PC-3 (cell line): ENCODE data around the gene SLC44A2. TPM values are rescaled to one million over a fixed set of nuclear protein-coding genes. Genes with fewer than 3 reads are reported as not detected.

Experiments
- ATAC-seq: fragments of 200-7000 bp; cut with Tn5 transposase; 2 replicates; pipeline ENCODE4 v1.9.1; 2020; ENCODE audit warnings: mild to moderate bottlenecking, moderate library complexity
- BruUV-seq: library from RNA; stranded (reverse); fragments of 400-500 nt; replicated peaks from 2 replicates; lab custom pipeline; 2021; lab: Mats Ljungman, UMichigan
- CTCF ChIA-PET: fragments of 300-600 bp; sonication (Branson Sonifier 250); formaldehyde crosslinking; loops from one replicate; lab custom pipeline; 2022; ENCODE audit warnings: antibody characterized with exemption; lab: Charles Lee
- POLR2A ChIA-PET: fragments of 300-600 bp; sonication (Branson Sonifier 250); formaldehyde crosslinking; loops from one replicate; lab custom pipeline; 2022; ENCODE audit warnings: antibody characterized with exemption; ENCODE audit not compliant: unreplicated experiment; lab: Charles Lee
- DNase-seq: peaks from one replicate; pipeline ENCODE4 v3.0.0-alpha.2; 2015
- H2AFZ ChIP-seq: fragments of 300-600 bp; sonication (generic); 2 replicates; pipeline ENCODE4 v1.6.0; 2016; ENCODE audit warnings: antibody characterized with exemption, low read length
- H3F3A ChIP-seq: fragments of 300-600 bp; sonication (generic); one replicate; pipeline ENCODE4 v1.6.0; 2017; ENCODE audit warnings: antibody characterized with exemption, low read length, control low read depth, mild to moderate bottlenecking; ENCODE audit not compliant: unreplicated experiment
- H3K27ac ChIP-seq: fragments of 300-600 bp; sonication (generic); 2 replicates; pipeline ENCODE4 v1.5.1; 2016; ENCODE audit warnings: mild to moderate bottlenecking, low read length
- H3K27me3 ChIP-seq: fragments of 300-600 bp; sonication (generic); 2 replicates; pipeline ENCODE4 v1.6.1; 2016; ENCODE audit warnings: low read length, mixed read lengths
- H3K36me3 ChIP-seq: fragments of 300-600 bp; sonication (generic); 2 replicates; pipeline ENCODE4 v1.6.1; 2016; ENCODE audit warnings: low read depth, mixed run types, low read length, mixed read lengths
- H3K4me1 ChIP-seq: fragments of 300-600 bp; sonication (generic); 2 replicates; pipeline ENCODE4 v1.5.1; 2016; ENCODE audit warnings: low read length; ENCODE audit not compliant: insufficient read depth
- H3K4me2 ChIP-seq: fragments of 300-600 bp; sonication (generic); 2 replicates; pipeline ENCODE4 v1.6.0; 2016; ENCODE audit warnings: low read length
- H3K4me3 ChIP-seq: fragments of 300-600 bp; sonication (generic); 2 replicates; pipeline ENCODE4 v1.5.1; 2016; ENCODE audit warnings: mild to moderate bottlenecking, low read length, mixed read lengths
- H3K79me2 ChIP-seq: fragments of 300-600 bp; sonication (generic); 2 replicates; pipeline ENCODE4 v1.6.1; 2017; ENCODE audit warnings: low read length, mixed read lengths
- H3K9ac ChIP-seq: fragments of 300-600 bp; sonication (generic); 2 replicates; pipeline ENCODE4 v1.6.0; 2016; ENCODE audit warnings: mild to moderate bottlenecking, low read length
- H3K9me2 ChIP-seq: fragments of 300-600 bp; sonication (generic); replicated peaks from 2 replicates; pipeline ENCODE4 v1.6.1; 2016; ENCODE audit warnings: mixed run types, low read length, mixed read lengths
- H3K9me3 ChIP-seq: fragments of 300-600 bp; sonication (generic); 2 replicates; pipeline ENCODE4 v1.6.1; 2016; ENCODE audit warnings: low read length, mixed read lengths
- H4K20me1 ChIP-seq: fragments of 300-600 bp; sonication (generic); 2 replicates; pipeline ENCODE4 v1.6.1; 2016; ENCODE audit warnings: low read length, mixed read lengths
- EZH2 ChIP-seq: fragments of 300-600 bp; sonication (generic); IDR thresholded peaks from one replicate; pipeline ENCODE4 v1.6.1; 2017; ENCODE audit warnings: antibody characterized with exemption, mild to moderate bottlenecking, low read length; ENCODE audit not compliant: unreplicated experiment
- EZH2phosphoT487 ChIP-seq: fragments of 300-600 bp; sonication (generic); IDR thresholded peaks from 2 replicates; pipeline ENCODE4 v1.6.1; 2018; ENCODE audit warnings: mild to moderate bottlenecking, antibody characterized with exemption, low read length, borderline replicate concordance
- intact Hi-C: fragments of 100-400 bp; cut with micrococcal nuclease; formaldehyde crosslinking; loops from 2 replicates; pipeline ENCODE4 v1.9.0; 2023
- total RNA-seq: library from RNA; depleted of rRNA; stranded (reverse); fragments of >200 nt; gene quantifications from 2 replicates; pipeline ENCODE4 v1.2.3, GENCODE V29; 2014
- TF ChIP-seq, protein P1 (sequence below): fragments of 300-600 bp; sonication (generic); conservative IDR thresholded peaks from 2 replicates; pipeline ENCODE4 v1.5.1; 2017; ENCODE audit warnings: antibody characterized with exemption, low read depth, mild to moderate bottlenecking, low read length

Gene SLC44A2
- total RNA-seq, 1 experiment from 2014 or later = 63.9 TPM

- H3K4me2 ChIP-seq = no peak overlapping the region
- ATAC-seq (no peak), DNase-seq (no peak)
- BruUV-seq = no TSS peak
- H3K4me1 ChIP-seq = no peaks in the 10 kb centered on the region
- CTCF ChIA-PET = interaction anchor here (2.6 kb wide), 1 partner anchor 62 kb away, joined by 90 read pairs; no protein-coding TSS in a partner anchor
- no peak overlapping the region for H3K9ac ChIP-seq
- H3K79me2 ChIP-seq = no peaks in the 10 kb centered on the region
- intact Hi-C loops = loop anchor here (10.0 kb wide), 1 partner anchor 169 kb away; no protein-coding TSS in a partner anchor
- no peaks in the 10 kb centered on the region for H4K20me1 ChIP-seq
- H3F3A ChIP-seq = no peaks in the 10 kb centered on the region
- H2AFZ ChIP-seq = no peak overlapping the region
- H3K9me3 ChIP-seq = no peaks in the 10 kb centered on the region
- no peaks in the 10 kb centered on the region for H3K27me3 ChIP-seq
- POLR2A ChIA-PET = no interaction called here
- TF ChIP-seq EZH2phosphoT487 = no peak
- TF ChIP-seq, protein P1, sequence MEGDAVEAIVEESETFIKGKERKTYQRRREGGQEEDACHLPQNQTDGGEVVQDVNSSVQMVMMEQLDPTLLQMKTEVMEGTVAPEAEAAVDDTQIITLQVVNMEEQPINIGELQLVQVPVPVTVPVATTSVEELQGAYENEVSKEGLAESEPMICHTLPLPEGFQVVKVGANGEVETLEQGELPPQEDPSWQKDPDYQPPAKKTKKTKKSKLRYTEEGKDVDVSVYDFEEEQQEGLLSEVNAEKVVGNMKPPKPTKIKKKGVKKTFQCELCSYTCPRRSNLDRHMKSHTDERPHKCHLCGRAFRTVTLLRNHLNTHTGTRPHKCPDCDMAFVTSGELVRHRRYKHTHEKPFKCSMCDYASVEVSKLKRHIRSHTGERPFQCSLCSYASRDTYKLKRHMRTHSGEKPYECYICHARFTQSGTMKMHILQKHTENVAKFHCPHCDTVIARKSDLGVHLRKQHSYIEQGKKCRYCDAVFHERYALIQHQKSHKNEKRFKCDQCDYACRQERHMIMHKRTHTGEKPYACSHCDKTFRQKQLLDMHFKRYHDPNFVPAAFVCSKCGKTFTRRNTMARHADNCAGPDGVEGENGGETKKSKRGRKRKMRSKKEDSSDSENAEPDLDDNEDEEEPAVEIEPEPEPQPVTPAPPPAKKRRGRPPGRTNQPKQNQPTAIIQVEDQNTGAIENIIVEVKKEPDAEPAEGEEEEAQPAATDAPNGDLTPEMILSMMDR = no peak
- no peak for TF ChIP-seq EZH2
- H3K4me3 ChIP-seq = no peak overlapping the region
- H3K9me2 ChIP-seq = no peaks in the 10 kb centered on the region
- H3K27ac ChIP-seq = no peak overlapping the region
- peaks cover 9% of the 10 kb centered on the region; the same call in 1 of the 2 replicates for H3K36me3 ChIP-seq
Measured at GRCh38 chr19:10643172-10643967, 18.0 kb downstream of the SLC44A2 start.

GRCh38 chr19:10643968-10644259 lies 18.6 kb downstream of the SLC44A2 start:
- Histone ChIP-seq H3K27ac (no peak overlapping the region), H3K9ac (no peak overlapping the region), H3K4me1 (no peaks in the 10 kb centered on the region), H3K9me3 (no peaks in the 10 kb centered on the region), H3K4me3 (no peak overlapping the region), H3K27me3 (no peaks in the 10 kb centered on the region), H3K79me2 (no peaks in the 10 kb centered on the region), H3K36me3 (peaks cover 9% of the 10 kb centered on the region; the same call in 1 of the 2 replicates), H4K20me1 (no peaks in the 10 kb centered on the region), H2AFZ (no peak overlapping the region), H3K4me2 (no peak overlapping the region), H3K9me2 (no peaks in the 10 kb centered on the region), H3F3A (no peaks in the 10 kb centered on the region)
- BruUV-seq = TSS peak; percentile 81
- intact Hi-C loops = loop anchor here (1.0 to 10.0 kb wide), 3 partner anchors 63 to 169 kb away; no protein-coding TSS in a partner anchor
- ChIA-PET POLR2A (no interaction called here), CTCF (interaction anchor here (0.6 to 2.6 kb wide), 6 partner anchors 14 to 748 kb away, joined by 3 to 90 read pairs (median 4); partner anchors contain the start of gene SLC44A2)
- peak; percentile 12; the same call in 1 of the 2 replicates for ATAC-seq
- TF ChIP-seq EZH2phosphoT487 (no peak), EZH2 (no peak)
- TF ChIP-seq, protein P1 = no peak
- no peak for DNase-seq
